ENCODE measurements around the gene DROSHA.

DNA sequence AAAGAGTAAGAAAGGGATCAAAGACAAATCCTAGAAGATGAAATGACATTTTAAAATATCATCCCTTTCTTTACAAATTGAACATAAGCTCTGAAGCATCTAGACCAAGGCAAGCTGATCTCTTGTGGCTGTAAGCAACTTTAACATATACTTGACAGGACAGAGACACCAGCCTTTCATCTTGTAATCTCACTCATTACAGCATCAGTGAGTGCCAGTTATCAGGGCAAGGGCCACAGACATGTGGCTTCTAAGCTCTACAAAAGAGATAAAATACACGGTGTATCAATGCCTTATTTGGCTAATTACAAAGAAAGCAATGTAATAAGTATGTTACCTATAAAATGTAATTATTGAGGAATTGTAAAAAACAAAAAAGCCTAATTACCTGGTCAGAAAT, 95.0 kb downstream of the DROSHA start:
- TF ChIP-seq, protein P1, sequence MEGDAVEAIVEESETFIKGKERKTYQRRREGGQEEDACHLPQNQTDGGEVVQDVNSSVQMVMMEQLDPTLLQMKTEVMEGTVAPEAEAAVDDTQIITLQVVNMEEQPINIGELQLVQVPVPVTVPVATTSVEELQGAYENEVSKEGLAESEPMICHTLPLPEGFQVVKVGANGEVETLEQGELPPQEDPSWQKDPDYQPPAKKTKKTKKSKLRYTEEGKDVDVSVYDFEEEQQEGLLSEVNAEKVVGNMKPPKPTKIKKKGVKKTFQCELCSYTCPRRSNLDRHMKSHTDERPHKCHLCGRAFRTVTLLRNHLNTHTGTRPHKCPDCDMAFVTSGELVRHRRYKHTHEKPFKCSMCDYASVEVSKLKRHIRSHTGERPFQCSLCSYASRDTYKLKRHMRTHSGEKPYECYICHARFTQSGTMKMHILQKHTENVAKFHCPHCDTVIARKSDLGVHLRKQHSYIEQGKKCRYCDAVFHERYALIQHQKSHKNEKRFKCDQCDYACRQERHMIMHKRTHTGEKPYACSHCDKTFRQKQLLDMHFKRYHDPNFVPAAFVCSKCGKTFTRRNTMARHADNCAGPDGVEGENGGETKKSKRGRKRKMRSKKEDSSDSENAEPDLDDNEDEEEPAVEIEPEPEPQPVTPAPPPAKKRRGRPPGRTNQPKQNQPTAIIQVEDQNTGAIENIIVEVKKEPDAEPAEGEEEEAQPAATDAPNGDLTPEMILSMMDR (IDR thresholded peaks at IDR 0.05; ENCODE audit: borderline replicate concordance, extremely low read depth, low read length, poor library complexity, severe bottlenecking): no peak
- TF ChIP-seq EZH2 (IDR thresholded peaks at IDR 0.05; ENCODE audit: borderline replicate concordance, low read depth, low read length, severe bottlenecking): no peak

Data from DND-41 (cell line).